ENCODE measurements around the gene CEBPG.

The CEBPG gene

GRCh38 chr19:33418871-33419787 lies 45.6 kb downstream of the CEBPG start:
- no peak for DNase-seq
- no peaks in the 10 kb centered on the region for H3K9me3 ChIP-seq (replicated peaks; ENCODE audit: insufficient read depth, low read length)
- H4K20me1 ChIP-seq (ENCODE audit: insufficient read depth, low read length): no peaks in the 10 kb centered on the region
- no peak overlapping the region for H3K9ac ChIP-seq (ENCODE audit: low read length)
- no peaks in the 10 kb centered on the region for H3K4me1 ChIP-seq (ENCODE audit: low read length)
- no peaks in the 10 kb centered on the region for H3K79me2 ChIP-seq (ENCODE audit: low read length)
- no peaks in the 10 kb centered on the region for H3F3A ChIP-seq (ENCODE audit: insufficient read depth, low read length)
- H3K27ac ChIP-seq (ENCODE audit: low read length): no peak overlapping the region
- no peak overlapping the region for H2AFZ ChIP-seq (ENCODE audit: low read length)
- no peak overlapping the region for H3K4me3 ChIP-seq (ENCODE audit: low read length)
- H3K36me3 ChIP-seq (replicated peaks; ENCODE audit: insufficient read depth, low read length): no peaks in the 10 kb centered on the region
- TF ChIP-seq EZH2 (optimal IDR thresholded peaks at IDR 0.05; ENCODE audit: low read depth, low read length) (no peak), CTCF (IDR thresholded peaks at IDR 0.05; ENCODE audit: low read length) (no peak), EZH2phosphoT487 (IDR thresholded peaks at IDR 0.05; ENCODE audit: low read length) (no peak)
- no peaks in the 10 kb centered on the region for H3K27me3 ChIP-seq (replicated peaks; ENCODE audit: insufficient read depth, low read length)
- no peak overlapping the region for H3K4me2 ChIP-seq (ENCODE audit: low read depth, low read length)
- H3K9me2 ChIP-seq (replicated peaks; ENCODE audit: insufficient read depth, low read length): no peaks in the 10 kb centered on the region

- H3F3A ChIP-seq (ENCODE audit: insufficient read depth, low read length): no peaks in the 10 kb centered on the region
- no peaks in the 10 kb centered on the region for H3K27me3 ChIP-seq (replicated peaks; ENCODE audit: insufficient read depth, low read length)
- no peak for DNase-seq
- H3K36me3 ChIP-seq (replicated peaks; ENCODE audit: insufficient read depth, low read length): no peaks in the 10 kb centered on the region
- no peak for TF ChIP-seq CTCF (IDR thresholded peaks at IDR 0.05; ENCODE audit: low read length)
- no peak for TF ChIP-seq EZH2phosphoT487 (IDR thresholded peaks at IDR 0.05; ENCODE audit: low read length)
- no peak for TF ChIP-seq EZH2 (optimal IDR thresholded peaks at IDR 0.05; ENCODE audit: low read depth, low read length)
- no peak overlapping the region for H3K4me2 ChIP-seq (ENCODE audit: low read depth, low read length)
- H3K9me2 ChIP-seq (replicated peaks; ENCODE audit: insufficient read depth, low read length): no peaks in the 10 kb centered on the region
- H3K4me3 ChIP-seq (ENCODE audit: low read length): no peak overlapping the region
- H3K9ac ChIP-seq (ENCODE audit: low read length): no peak overlapping the region
- no peaks in the 10 kb centered on the region for H3K4me1 ChIP-seq (ENCODE audit: low read length)
- no peaks in the 10 kb centered on the region for H3K9me3 ChIP-seq (replicated peaks; ENCODE audit: insufficient read depth, low read length)
- H3K27ac ChIP-seq (ENCODE audit: low read length): no peak overlapping the region
- no peak overlapping the region for H2AFZ ChIP-seq (ENCODE audit: low read length)
- no peaks in the 10 kb centered on the region for H4K20me1 ChIP-seq (ENCODE audit: insufficient read depth, low read length)
- no peaks in the 10 kb centered on the region for H3K79me2 ChIP-seq (ENCODE audit: low read length)
Observed at GRCh38 chr19:33419788-33420130, 46.2 kb downstream of the CEBPG start.

GRCh38 chr19:33420821-33421220 lies 47.3 kb downstream of the CEBPG start:
- H2AFZ ChIP-seq (ENCODE audit: low read length): no peak overlapping the region
- DNase-seq: no peak
- H3K27ac ChIP-seq (ENCODE audit: low read length): no peak overlapping the region
- no peaks in the 10 kb centered on the region for H3K9me3 ChIP-seq (replicated peaks; ENCODE audit: insufficient read depth, low read length)
- no peaks in the 10 kb centered on the region for H4K20me1 ChIP-seq (ENCODE audit: insufficient read depth, low read length)
- H3K4me1 ChIP-seq (ENCODE audit: low read length): no peaks in the 10 kb centered on the region
- no peaks in the 10 kb centered on the region for H3F3A ChIP-seq (ENCODE audit: insufficient read depth, low read length)
- H3K27me3 ChIP-seq (replicated peaks; ENCODE audit: insufficient read depth, low read length): no peaks in the 10 kb centered on the region
- H3K4me3 ChIP-seq (ENCODE audit: low read length): no peak overlapping the region
- no peaks in the 10 kb centered on the region for H3K79me2 ChIP-seq (ENCODE audit: low read length)
- H3K9me2 ChIP-seq (replicated peaks; ENCODE audit: insufficient read depth, low read length): no peaks in the 10 kb centered on the region
- no peaks in the 10 kb centered on the region for H3K36me3 ChIP-seq (replicated peaks; ENCODE audit: insufficient read depth, low read length)
- H3K9ac ChIP-seq (ENCODE audit: low read length): no peak overlapping the region
- TF ChIP-seq EZH2phosphoT487 (IDR thresholded peaks at IDR 0.05; ENCODE audit: low read length): no peak
- no peak for TF ChIP-seq EZH2 (optimal IDR thresholded peaks at IDR 0.05; ENCODE audit: low read depth, low read length)
- no peak for TF ChIP-seq CTCF (IDR thresholded peaks at IDR 0.05; ENCODE audit: low read length)
- no peak overlapping the region for H3K4me2 ChIP-seq (ENCODE audit: low read depth, low read length)

Measured in MM.1S (cell line).